Body of pancreas (tissue), 4 donors: ENCODE data around the gene IDI2.

ENCODE experiments used
- POLR2A ChIP-seq, 3 donors: fragments of 450-650 bp; IDR thresholded peaks; one replicate each; pipeline ENCODE4 v1.6.1; 2016; ENCODE audit warnings: antibody characterized with exemption in 3 of 3, mild to moderate bottlenecking in 2 of 3
- TF ChIP-seq, protein P1 (sequence below), 7 experiments: fragments of 450-650 bp in 4 of 7; fragments of 200-600 bp in 3 of 7; sonication (generic) in 3 of 7; IDR thresholded peaks; one replicate each; pipeline ENCODE4 v1.5.1; 2016 to 2019; ENCODE audit warnings: antibody characterized with exemption in 7 of 7

DNA sequence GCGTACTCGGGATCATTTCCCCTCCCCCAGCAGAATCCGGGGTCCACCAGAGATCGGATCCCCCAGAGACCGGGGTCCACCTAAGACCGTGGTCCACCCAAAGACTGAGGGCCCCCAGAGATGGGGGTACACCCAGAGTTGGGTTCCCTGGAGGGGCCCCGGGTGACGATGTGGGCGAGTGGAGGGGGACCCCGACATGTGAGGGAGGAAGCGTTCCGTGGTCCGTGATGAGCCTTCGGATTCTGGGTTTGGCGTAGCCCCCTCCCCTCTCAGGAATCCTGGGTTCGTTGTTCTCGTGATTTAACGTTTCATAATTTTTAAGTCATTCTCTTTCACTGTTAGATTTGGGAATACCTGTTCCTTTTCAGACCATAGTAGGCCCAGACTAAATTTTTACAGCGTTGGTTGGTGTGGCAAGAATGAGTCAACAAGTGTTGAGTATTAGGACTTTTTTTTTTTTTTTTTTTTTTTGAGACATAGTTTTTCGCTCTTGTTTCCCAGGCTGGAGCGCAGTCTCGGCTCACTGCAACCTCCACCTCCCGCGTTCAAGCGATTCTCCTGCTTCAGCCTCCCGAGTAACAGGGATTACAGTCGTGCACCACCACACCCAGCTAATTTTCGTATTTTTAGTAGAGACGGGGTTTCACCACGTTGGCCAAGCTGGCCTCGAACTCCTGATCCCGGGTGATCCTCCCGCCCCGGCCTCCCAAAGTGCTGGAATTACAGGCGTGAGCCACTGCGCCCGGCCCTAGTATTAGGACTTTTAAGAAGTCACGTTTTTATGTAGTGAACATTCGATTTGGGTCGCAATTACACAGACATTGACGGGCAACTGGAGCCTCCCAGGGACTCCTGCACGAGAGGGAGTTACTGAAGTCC, 36.8 kb downstream of the IDI2 start:
- TF ChIP-seq, protein P1, sequence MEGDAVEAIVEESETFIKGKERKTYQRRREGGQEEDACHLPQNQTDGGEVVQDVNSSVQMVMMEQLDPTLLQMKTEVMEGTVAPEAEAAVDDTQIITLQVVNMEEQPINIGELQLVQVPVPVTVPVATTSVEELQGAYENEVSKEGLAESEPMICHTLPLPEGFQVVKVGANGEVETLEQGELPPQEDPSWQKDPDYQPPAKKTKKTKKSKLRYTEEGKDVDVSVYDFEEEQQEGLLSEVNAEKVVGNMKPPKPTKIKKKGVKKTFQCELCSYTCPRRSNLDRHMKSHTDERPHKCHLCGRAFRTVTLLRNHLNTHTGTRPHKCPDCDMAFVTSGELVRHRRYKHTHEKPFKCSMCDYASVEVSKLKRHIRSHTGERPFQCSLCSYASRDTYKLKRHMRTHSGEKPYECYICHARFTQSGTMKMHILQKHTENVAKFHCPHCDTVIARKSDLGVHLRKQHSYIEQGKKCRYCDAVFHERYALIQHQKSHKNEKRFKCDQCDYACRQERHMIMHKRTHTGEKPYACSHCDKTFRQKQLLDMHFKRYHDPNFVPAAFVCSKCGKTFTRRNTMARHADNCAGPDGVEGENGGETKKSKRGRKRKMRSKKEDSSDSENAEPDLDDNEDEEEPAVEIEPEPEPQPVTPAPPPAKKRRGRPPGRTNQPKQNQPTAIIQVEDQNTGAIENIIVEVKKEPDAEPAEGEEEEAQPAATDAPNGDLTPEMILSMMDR (IDR thresholded peaks at IDR 0.05) = no peak
- no peak for TF ChIP-seq POLR2A (IDR thresholded peaks at IDR 0.05)
